HepG2 (cell line): ENCODE results near the gene MST1R. TPM values are rescaled to one million over a fixed set of nuclear protein-coding genes. Genes with fewer than 3 reads are reported as not detected.

Source experiments
- ATAC-seq: fragments of 200-7000 bp; cut with Tn5 transposase; 3 replicates; pipeline ENCODE4 v1.9.1; 2020; ENCODE audit warnings: mild to moderate bottlenecking, moderate library complexity
- BruUV-seq: library from RNA; stranded (reverse); fragments of 400-500 nt; replicated peaks from 2 replicates; lab custom pipeline; 2021; lab: Mats Ljungman, UMichigan
- CTCF ChIA-PET: fragments of 300-600 bp; formaldehyde crosslinking; extraction: SDS; loops from one replicate; lab custom pipeline; 2021; ENCODE audit warnings: low total read pairs, inconsistent platforms, low intra/inter-chr PET ratio; lab: Yijun Ruan, JAX
- POLR2A ChIA-PET: fragments of 350-600 bp; sonication (Branson Sonifier 250); formaldehyde crosslinking; loops from one replicate; lab custom pipeline; 2020; ENCODE audit warnings: antibody characterized with exemption, inconsistent platforms; lab: Yijun Ruan, JAX
- DNase-seq: peaks from one replicate; pipeline ENCODE4 v3.0.0-alpha.2; 2015; ENCODE audit warnings: low spot score
- FAIRE-seq: peaks from 3 replicates; lab custom pipeline; 2011; peaks lifted over from hg19 to GRCh38; lab: Jason Lieb, UNC
- H2AFZ ChIP-seq: one replicate; pipeline ENCODE4 v1.6.1; 2011; ENCODE audit warnings: low read length, inconsistent platforms
- H3K27ac ChIP-seq: fragments of 300-600 bp; 3 replicates; pipeline ENCODE4 v1.8.0; 2011; ENCODE audit warnings: mixed run types, mild to moderate bottlenecking, mixed read lengths, low read length, inconsistent platforms; ENCODE audit not compliant: insufficient read depth; ENCODE audit errors: extremely low read length
- H3K27me3 ChIP-seq, 2 experiments: fragments of 200-600 bp in 1 of 2; 2 replicates in 1 of 2; 3 replicates in 1 of 2; pipeline versions ENCODE4 v1.6.0 to v1.8.0; 2011; ENCODE audit warnings: low read length in 2 of 2, mild to moderate bottlenecking in 2 of 2, moderate library complexity in 2 of 2, inconsistent platforms in 1 of 2; ENCODE audit not compliant: insufficient read depth in 2 of 2, control insufficient read depth in 1 of 2
- H3K36me3 ChIP-seq, 2 experiments: fragments of 200-600 bp in 1 of 2; replicated peaks in 1 of 2; 2 replicates in 1 of 2; 3 replicates in 1 of 2; pipeline versions ENCODE4 v1.5.1 to v1.8.0; 2011; ENCODE audit warnings: low read length in 2 of 2, inconsistent platforms in 1 of 2; ENCODE audit not compliant: insufficient read depth in 2 of 2, control insufficient read depth in 1 of 2
- H3K4me1 ChIP-seq: 2 replicates; pipeline ENCODE4 v1.5.1; 2012; ENCODE audit warnings: low read length, inconsistent platforms; ENCODE audit not compliant: insufficient read depth
- H3K4me2 ChIP-seq: 2 replicates; pipeline ENCODE4 v1.6.0; 2011; ENCODE audit warnings: low read depth, low read length, inconsistent platforms
- H3K4me3 ChIP-seq, 3 experiments: fragments of 200-600 bp in 1 of 3; sonication (generic), shearing (Covaris generic) in 1 of 3; replicated peaks in 1 of 3; 2 replicates each; pipeline ENCODE4 v1.5.1; 2011 to 2016; ENCODE audit warnings: low read length in 3 of 3, inconsistent platforms in 2 of 3, low read depth in 2 of 3, mild to moderate bottlenecking in 2 of 3, control low read depth in 1 of 3, mixed read lengths in 1 of 3; ENCODE audit not compliant: insufficient read depth in 1 of 3
- H3K79me2 ChIP-seq: one replicate; pipeline ENCODE4 v1.6.1; 2011; ENCODE audit warnings: low read length, inconsistent platforms; ENCODE audit not compliant: insufficient read depth
- H3K9ac ChIP-seq: 2 replicates; pipeline ENCODE4 v1.6.0; 2011; ENCODE audit warnings: mild to moderate bottlenecking, low read depth, low read length, inconsistent platforms; ENCODE audit not compliant: insufficient read depth
- H3K9me3 ChIP-seq: 2 replicates; pipeline ENCODE4 v1.5.1; 2012; ENCODE audit warnings: mild to moderate bottlenecking, low read length
- H4K20me1 ChIP-seq: 2 replicates; pipeline ENCODE4 v1.6.0; 2011; ENCODE audit warnings: inconsistent platforms, mild to moderate bottlenecking, low read length, moderate library complexity; ENCODE audit not compliant: insufficient read depth
- BHLHE40 ChIP-seq: IDR thresholded peaks from 2 replicates; pipeline ENCODE4 v1.6.1; 2011; ENCODE audit warnings: low read length, improper control_type of control experiment
- CTCF ChIP-seq: sonication (generic); formaldehyde crosslinking; IDR thresholded peaks from 2 replicates; pipeline ENCODE4 v1.5.0; 2020; ENCODE audit warnings: mild to moderate bottlenecking, missing genetic modification reagents, moderate library complexity
- GATA4 ChIP-seq: sonication (generic); IDR thresholded peaks from 2 replicates; pipeline ENCODE4 v1.6.1; 2016; ENCODE audit warnings: antibody characterized with exemption, low read depth, borderline replicate concordance
- KAT7 ChIP-seq: IDR thresholded peaks from 2 replicates; pipeline ENCODE4 v1.6.1; 2018; ENCODE audit warnings: borderline replicate concordance, missing compliant biosample characterization
- PITX1 ChIP-seq: sonication (generic); formaldehyde crosslinking; IDR thresholded peaks from 2 replicates; pipeline ENCODE4 v1.5.1; 2020; ENCODE audit warnings: mild to moderate bottlenecking, missing genetic modification reagents
- SMAD1 ChIP-seq: sonication (generic); formaldehyde crosslinking; IDR thresholded peaks from 2 replicates; pipeline ENCODE4 v1.4.0; 2020; ENCODE audit warnings: missing genetic modification reagents, low read depth, mild to moderate bottlenecking, borderline replicate concordance
- SMC3 ChIP-seq: IDR thresholded peaks from 2 replicates; pipeline ENCODE4 v1.6.1; 2011; ENCODE audit warnings: low read length, improper control_type of control experiment
- STAG1 ChIP-seq: sonication (generic); formaldehyde crosslinking; IDR thresholded peaks from 2 replicates; pipeline ENCODE4 v1.4.0; 2020; ENCODE audit warnings: missing genetic modification reagents
- ZBTB2 ChIP-seq: sonication (generic); formaldehyde crosslinking; IDR thresholded peaks from 2 replicates; pipeline ENCODE4 v1.8.0; 2022; ENCODE audit warnings: low read depth, missing genetic modification reagents
- ZNF740 ChIP-seq: sonication (generic); formaldehyde crosslinking; IDR thresholded peaks from 2 replicates; pipeline ENCODE4 v1.4.0; 2020; ENCODE audit warnings: missing genetic modification reagents
- ZNF850 ChIP-seq: sonication (generic); formaldehyde crosslinking; conservative IDR thresholded peaks from 2 replicates; pipeline ENCODE4 v1.9.0; 2021; ENCODE audit warnings: mild to moderate bottlenecking, missing genetic modification reagents
- WGBS: methylation state at CpG from one replicate; pipeline ENCODE4 v1.1.6; 2017; ENCODE audit warnings: low lambda C conversion rate; 5-methylcytosine and 5-hydroxymethylcytosine counted together
- in situ Hi-C: cut with HindIII; loops from 2 replicates; pipeline ENCODE4 v1.10.0; 2017; ENCODE audit warnings: low pct_unique_long_range_greater_than_20kb; ENCODE audit not compliant: extremely low pct_ligation_motif_present
- intact Hi-C: fragments of 100-400 bp; cut with micrococcal nuclease; formaldehyde crosslinking; loops from one replicate; pipeline ENCODE4 v1.10.0; 2022; ENCODE audit not compliant: unreplicated experiment
- polyA plus RNA-seq, 8 experiments: library from polyadenylated mRNA; depleted of rRNA in 3 of 8; stranded (reverse) in 7 of 8; unstranded in 1 of 8; fragments of >200 nt; fragmentation: Illumina TruSeq in 4 of 8; extraction: Trizol in 4 of 8; gene quantifications; 2 replicates each; pipeline versions ENCODE4 v1.2.1 to v1.2.3, GENCODE V29; 2011 to 2016; ENCODE audit warnings: low read depth in 4 of 8, missing spikeins in 1 of 8, mixed read lengths in 1 of 8; ENCODE audit not compliant: insufficient read depth in 1 of 8
- total RNA-seq, 5 experiments: library from RNA; depleted of rRNA; stranded (reverse); fragments of >200 nt; fragmentation: Illumina TruSeq; extraction: Trizol; gene quantifications; 2 replicates each; pipeline ENCODE4 v1.2.3, GENCODE V29; 2016; ENCODE audit warnings: low read depth in 1 of 5

MST1R gene
- total and polyA plus RNA-seq, 2 of the 13 experiments (the other 11 are each of a cell fraction or from before 2014, with no cell fraction given): 0.11 to 0.77 TPM

- Histone ChIP-seq H4K20me1 (no peaks in the 10 kb centered on the region), H3K4me2 (0 out of 2 replicates have a peak overlapping the region, but pooled peaks have one; percentile 39), H3K27ac (no peak overlapping the region), H3K36me3 (no peaks in the 10 kb centered on the region), H2AFZ (peak overlapping the region; percentile 32), H3K4me1 (peaks cover 36% of the 10 kb centered on the region), H3K9ac (no peak overlapping the region), H3K79me2 (no peaks in the 10 kb centered on the region), H3K9me3 (no peaks in the 10 kb centered on the region), H3K4me3 (no peak overlapping the region), H3K27me3 (peaks cover 1 to 3% of the 10 kb centered on the region in 2 experiments; a peak in 1 of 5 replicates)
- BruUV-seq: no TSS peak
- FAIRE-seq (peak; percentile 8), ATAC-seq (peak; percentile 3; the same call in 1 of the 3 replicates), DNase-seq (no peak)
- TF ChIP-seq PITX1 (CRISPR knock-in tag): 0 out of 2 replicates have a peak, but pooled peaks have one; percentile 15
- peak; percentile 41; the same call in 1 of the 2 replicates for TF ChIP-seq SMC3
- TF ChIP-seq STAG1 (CRISPR knock-in tag): peak; percentile 63
- no peak for TF ChIP-seq ZNF850
- TF ChIP-seq SMAD1 (CRISPR knock-in tag): no peak
- TF ChIP-seq CTCF: peak; percentile 74
- in situ Hi-C loops: loop anchor here (10.0 kb wide), 1 partner anchor 95 kb away; the partner anchor contains the start of gene INKA1
- ChIA-PET CTCF (interaction anchor here (0.7 kb wide), 1 partner anchor 98 kb away, joined by 3 read pairs; no protein-coding TSS in a partner anchor), POLR2A (no interaction called here)
- 0% methylated on average over 1 of the region's 5 CpGs for WGBS
- intact Hi-C loops: loop anchor here (2.0 kb wide), 1 partner anchor 27 kb away; no protein-coding TSS in a partner anchor
Measured at GRCh38 chr3:49899815-49900214, 3.9 kb downstream of the MST1R start.

- Histone ChIP-seq H3K79me2 (no peaks in the 10 kb centered on the region), H3K9me3 (no peaks in the 10 kb centered on the region), H3K4me2 (no peak overlapping the region), H3K27me3 (peaks cover 1 to 3% of the 10 kb centered on the region in 2 experiments; a peak in 1 of 5 replicates), H2AFZ (no peak overlapping the region), H3K4me3 (no peak overlapping the region), H3K27ac (no peak overlapping the region), H4K20me1 (no peaks in the 10 kb centered on the region), H3K4me1 (peaks cover 31% of the 10 kb centered on the region), H3K36me3 (no peaks in the 10 kb centered on the region), H3K9ac (no peak overlapping the region)
- 0% methylated on average over 1 of the region's 6 CpGs for WGBS
- no peak for FAIRE-seq
- intact Hi-C loops (no loop called here), in situ Hi-C loops (no loop called here)
- no peak for TF ChIP-seq KAT7
- 0 out of 2 replicates have a peak, but pooled peaks have one; percentile 32 for TF ChIP-seq BHLHE40
- no peak for TF ChIP-seq GATA4
- no peak for TF ChIP-seq ZNF740 (CRISPR knock-in tag)
- no peak for TF ChIP-seq ZBTB2 (CRISPR knock-in tag)
- TF ChIP-seq CTCF: peak; percentile 41
- DNase-seq: no peak
- BruUV-seq: no TSS peak
- ChIA-PET POLR2A (interaction anchor here (0.6 kb wide), 1 partner anchor 1002 kb away, joined by 5 read pairs; no protein-coding TSS in a partner anchor), CTCF (no interaction called here)
- ATAC-seq: peak; percentile 45
Measured at GRCh38 chr3:49898991-49899390, 4.7 kb downstream of the MST1R start.
